ENCODE data around the gene OS9.

- TF ChIP-seq CTCF (IDR thresholded peaks at IDR 0.05) (no peak), POLR2A (IDR thresholded peaks at IDR 0.05; ENCODE audit: low read depth) (no peak), POLR2AphosphoS5 (IDR thresholded peaks at IDR 0.05) (no peak), EP300 (IDR thresholded peaks at IDR 0.05) (no peak)
These were observed 59.9 kb downstream of the OS9 start for GRCh38 chr12:57753756-57754337.

Measured in esophagus muscularis mucosa (tissue), 4 donors.